IMR-90 (cell line): Measurements from ENCODE around the gene VIPR2. TPM values are rescaled to one million over a fixed set of nuclear protein-coding genes. Genes with fewer than 3 reads are reported as not detected.

Experiments used
- ATAC-seq: fragments of 200-7000 bp; cut with Tn5 transposase; 2 replicates; pipeline ENCODE4 v1.9.1; 2020; ENCODE audit warnings: low read depth, mild to moderate bottlenecking, moderate library complexity
- BruUV-seq: library from RNA; stranded (reverse); fragments of 400-500 nt; replicated peaks from 2 replicates; lab custom pipeline; 2021; lab: Mats Ljungman, UMichigan
- CTCF ChIA-PET: fragments of 300-600 bp; formaldehyde crosslinking; extraction: SDS; loops from one replicate; lab custom pipeline; 2021; ENCODE audit warnings: antibody characterized with exemption; lab: Yijun Ruan, JAX
- POLR2A ChIA-PET: fragments of 300-600 bp; sonication (Branson Sonifier 250); formaldehyde crosslinking; loops from one replicate; lab custom pipeline; 2022; ENCODE audit warnings: antibody characterized with exemption; ENCODE audit not compliant: unreplicated experiment; lab: Charles Lee
- DNase-seq: peaks from one replicate; pipeline ENCODE4 v3.0.0; 2013
- H2AFZ ChIP-seq: replicated peaks from 2 replicates; pipeline ENCODE3; 2013; ENCODE audit warnings: low read length, mild to moderate bottlenecking; ENCODE audit not compliant: poor library complexity
- H2AK5ac ChIP-seq: 2 replicates; pipeline ENCODE4 v1.6.1; 2013; ENCODE audit warnings: low read depth, low read length, inconsistent platforms
- H2AK9ac ChIP-seq: replicated peaks from 2 replicates; pipeline ENCODE3; 2013; ENCODE audit warnings: mild to moderate bottlenecking, low read depth, low read length, moderate library complexity; ENCODE audit not compliant: poor library complexity
- H2BK120ac ChIP-seq: 2 replicates; pipeline ENCODE4 v1.6.1; 2013; ENCODE audit warnings: low read depth, low read length, inconsistent platforms
- H2BK15ac ChIP-seq: 3 replicates; pipeline ENCODE4 v1.6.1; 2013; ENCODE audit warnings: low read depth, low read length, inconsistent platforms
- H2BK20ac ChIP-seq: 2 replicates; pipeline ENCODE4 v1.6.1; 2013; ENCODE audit warnings: low read depth, mild to moderate bottlenecking, inconsistent platforms, low read length, moderate library complexity
- H2BK5ac ChIP-seq: 2 replicates; pipeline ENCODE4 v1.6.1; 2013; ENCODE audit warnings: mild to moderate bottlenecking, low read depth, low read length, inconsistent platforms; ENCODE audit not compliant: poor library complexity, severe bottlenecking
- H3K14ac ChIP-seq: replicated peaks from 2 replicates; pipeline ENCODE4 v1.6.1; 2013; ENCODE audit warnings: low read depth, low read length, inconsistent platforms
- H3K18ac ChIP-seq: 2 replicates; pipeline ENCODE4 v1.6.1; 2013; ENCODE audit warnings: low read depth, low read length, control low read depth
- H3K23ac ChIP-seq: 2 replicates; pipeline ENCODE4 v1.6.1; 2013; ENCODE audit warnings: low read depth, low read length, inconsistent platforms
- H3K27ac ChIP-seq: 2 replicates; pipeline ENCODE4 v1.5.1; 2013; ENCODE audit warnings: mild to moderate bottlenecking, control low read depth, low read length; ENCODE audit not compliant: insufficient read depth
- H3K27me3 ChIP-seq: 2 replicates; pipeline ENCODE4 v1.6.1; 2013; ENCODE audit warnings: low read length; ENCODE audit not compliant: control insufficient read depth, insufficient read depth
- H3K36me3 ChIP-seq: 2 replicates; pipeline ENCODE4 v1.6.1; 2013; ENCODE audit warnings: low read length, mixed read lengths; ENCODE audit not compliant: control insufficient read depth, insufficient read depth
- H3K4ac ChIP-seq: 2 replicates; pipeline ENCODE4 v1.6.1; 2013; ENCODE audit warnings: low read depth, low read length, inconsistent platforms
- H3K4me1 ChIP-seq: 2 replicates; pipeline ENCODE4 v1.6.1; 2013; ENCODE audit warnings: low read length, mixed read lengths; ENCODE audit not compliant: control insufficient read depth, insufficient read depth
- H3K4me2 ChIP-seq: 2 replicates; pipeline ENCODE4 v1.6.1; 2013; ENCODE audit warnings: low read depth, mild to moderate bottlenecking, control low read depth, low read length, moderate library complexity
- H3K4me3 ChIP-seq: 2 replicates; pipeline ENCODE4 v1.5.1; 2013; ENCODE audit warnings: low read depth, mild to moderate bottlenecking, control low read depth, low read length, moderate library complexity; ENCODE audit not compliant: insufficient read depth
- H3K56ac ChIP-seq: 2 replicates; pipeline ENCODE4 v1.6.1; 2013; ENCODE audit warnings: low read length, inconsistent platforms; ENCODE audit not compliant: insufficient read depth; ENCODE audit errors: extremely low read depth
- H3K79me1 ChIP-seq, 2 experiments: 2 replicates each; pipeline ENCODE4 v1.6.1; 2013; ENCODE audit warnings: low read length in 2 of 2, inconsistent platforms in 1 of 2, low read depth in 1 of 2
- H3K9ac ChIP-seq: 2 replicates; pipeline ENCODE4 v1.6.1; 2013; ENCODE audit warnings: low read depth, low read length, control low read depth
- H3K9me1 ChIP-seq: 2 replicates; pipeline ENCODE4 v1.6.1; 2013; ENCODE audit warnings: low read length, inconsistent platforms; ENCODE audit not compliant: insufficient read depth
- H3K9me3 ChIP-seq: 2 replicates; pipeline ENCODE4 v1.6.1; 2013; ENCODE audit warnings: low read length; ENCODE audit not compliant: control insufficient read depth, insufficient read depth
- H4K20me1 ChIP-seq: 2 replicates; pipeline ENCODE4 v1.6.1; 2013; ENCODE audit warnings: low read length, inconsistent platforms; ENCODE audit not compliant: insufficient read depth
- H4K5ac ChIP-seq: 2 replicates; pipeline ENCODE4 v1.6.1; 2013; ENCODE audit warnings: mild to moderate bottlenecking, low read depth, low read length, control low read depth
- H4K8ac ChIP-seq, 2 experiments: 2 replicates each; pipeline ENCODE4 v1.6.1; 2013; ENCODE audit warnings: low read depth in 2 of 2, low read length in 2 of 2, control low read depth in 1 of 2, inconsistent platforms in 1 of 2
- H4K91ac ChIP-seq: 2 replicates; pipeline ENCODE4 v1.6.1; 2013; ENCODE audit warnings: low read depth, low read length, inconsistent platforms; ENCODE audit not compliant: insufficient read depth
- CEBPB ChIP-seq: IDR thresholded peaks from 2 replicates; pipeline ENCODE4 v1.6.1; 2012; ENCODE audit warnings: low read depth, low read length, improper control_type of control experiment
- CHD1 ChIP-seq: IDR thresholded peaks from 2 replicates; pipeline ENCODE4 v1.6.1; 2012; ENCODE audit warnings: low read depth, low read length, improper control_type of control experiment
- NFE2L2 ChIP-seq: fragments of 150-350 bp; IDR thresholded peaks from 2 replicates; pipeline ENCODE4 v1.6.1; 2016; ENCODE audit warnings: low read depth, mild to moderate bottlenecking, low read length
- POLR2A ChIP-seq: IDR thresholded peaks from 2 replicates; pipeline ENCODE4 v1.6.1; 2012; ENCODE audit warnings: mild to moderate bottlenecking, low read depth, low read length
- RCOR1 ChIP-seq: IDR thresholded peaks from 2 replicates; pipeline ENCODE4 v1.6.1; 2012; ENCODE audit warnings: mild to moderate bottlenecking, low read length, improper control_type of control experiment; ENCODE audit not compliant: insufficient replicate concordance
- RFX5 ChIP-seq: IDR thresholded peaks from 2 replicates; pipeline ENCODE4 v1.8.0; 2012; ENCODE audit warnings: low read depth, mild to moderate bottlenecking, low read length, moderate library complexity
- WGBS, 2 experiments: methylation state at CpG; one replicate each; pipeline versions ENCODE4 v1.1.5 to v1.1.7; 2013; ENCODE audit warnings: missing lambda C conversion rate in 2 of 2; ENCODE audit not compliant: insufficient read length in 1 of 2; ENCODE audit errors: extremely low coverage in 2 of 2; 5-methylcytosine and 5-hydroxymethylcytosine counted together
- dilution Hi-C: fragments of 300-500 bp; cut with HindIII; formaldehyde crosslinking; loops from one replicate; pipeline ENCODE4 v1.14.3; 2018; ENCODE audit warnings: low sequenced_read_pairs; ENCODE audit not compliant: unreplicated experiment
- in situ Hi-C: fragments of 300-500 bp; cut with MboI; formaldehyde crosslinking; loops from 3 replicates; pipeline ENCODE4 v1.14.3; 2019; ENCODE audit warnings: low sequenced_read_pairs, inconsistent platforms, mixed read lengths
- intact Hi-C: fragments of 100-400 bp; cut with micrococcal nuclease; formaldehyde crosslinking; loops from 2 replicates; pipeline ENCODE4 v1.10.0; 2022
- polyA plus RNA-seq, 3 experiments: library from polyadenylated mRNA; depleted of rRNA; stranded (reverse); fragments of >200 nt; gene quantifications; 2 replicates each; pipeline ENCODE4 v1.2.3, GENCODE V29; 2012; ENCODE audit warnings: low replicate concordance in 1 of 3
- total RNA-seq: library from RNA; depleted of rRNA; stranded (reverse); fragments of >200 nt; gene quantifications from 2 replicates; pipeline ENCODE4 v1.2.3, GENCODE V29; 2012
- TF ChIP-seq, protein P1 (sequence below): fragments of 150-350 bp; IDR thresholded peaks from 2 replicates; pipeline ENCODE4 v1.6.1; 2017; ENCODE audit warnings: mild to moderate bottlenecking, antibody characterized with exemption, low read length, low read depth
- TF ChIP-seq, protein P2 (sequence below): fragments of 150-350 bp; IDR thresholded peaks from 2 replicates; pipeline ENCODE4 v1.6.1; 2016; ENCODE audit warnings: low read depth, mild to moderate bottlenecking, low read length, moderate library complexity, borderline replicate concordance

Gene VIPR2
- total and polyA plus RNA-seq, 2 of the 4 experiments (the other 2 are of a cell fraction): not detected

GRCh38 chr7:159091041-159091440 lies 53.6 kb downstream of the VIPR2 start (continued):
- no peak for TF ChIP-seq NFE2L2
- TF ChIP-seq CEBPB: no peak
- no peak for TF ChIP-seq POLR2A
- no peak for TF ChIP-seq RCOR1

DNA sequence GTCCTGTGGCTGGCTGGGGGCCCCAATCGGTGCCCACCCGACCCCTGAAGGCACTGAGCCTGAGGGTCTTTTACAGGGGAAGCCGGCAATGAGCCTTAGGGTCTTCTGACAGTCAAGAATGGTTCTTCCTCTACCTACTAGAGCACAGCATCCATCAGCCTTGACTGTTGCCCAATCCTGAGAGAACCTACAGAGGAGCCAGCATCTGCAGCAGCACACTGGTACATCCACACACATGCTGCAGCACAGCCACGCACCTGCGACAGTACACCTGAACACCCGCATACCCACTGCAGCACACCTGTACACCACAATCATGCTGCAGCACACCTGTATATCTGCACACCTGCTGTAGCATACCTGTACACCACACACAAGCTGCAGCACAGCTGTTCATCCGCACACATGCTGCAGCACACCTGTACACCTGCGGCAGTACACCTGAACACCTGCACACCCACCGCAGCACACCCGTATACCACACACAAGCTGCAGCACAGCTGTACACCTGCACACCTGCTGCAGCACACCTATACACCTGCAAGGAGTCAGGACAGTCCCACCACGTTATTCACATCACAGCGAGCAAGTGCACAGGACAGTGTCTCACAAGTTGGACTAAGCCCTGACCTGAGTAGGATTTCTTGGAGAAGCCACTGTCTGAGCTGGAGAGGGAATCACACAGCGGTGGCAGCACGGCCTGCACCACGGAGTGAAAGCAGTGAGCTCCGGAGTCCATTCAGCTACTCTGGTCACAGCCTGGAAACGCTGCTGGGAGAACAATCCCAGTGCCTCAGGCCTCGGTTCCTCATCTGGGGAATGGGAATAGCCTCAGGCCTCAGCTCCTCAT lies 56.4 kb downstream of the VIPR2 start:
- H3K36me3 ChIP-seq: no peaks in the 10 kb centered on the region
- no peak overlapping the region for H3K23ac ChIP-seq
- ATAC-seq (no peak), DNase-seq (no peak)
- TF ChIP-seq CHD1 (no peak), CEBPB (no peak), NFE2L2 (no peak), RFX5 (no peak)
- TF ChIP-seq, protein P1, sequence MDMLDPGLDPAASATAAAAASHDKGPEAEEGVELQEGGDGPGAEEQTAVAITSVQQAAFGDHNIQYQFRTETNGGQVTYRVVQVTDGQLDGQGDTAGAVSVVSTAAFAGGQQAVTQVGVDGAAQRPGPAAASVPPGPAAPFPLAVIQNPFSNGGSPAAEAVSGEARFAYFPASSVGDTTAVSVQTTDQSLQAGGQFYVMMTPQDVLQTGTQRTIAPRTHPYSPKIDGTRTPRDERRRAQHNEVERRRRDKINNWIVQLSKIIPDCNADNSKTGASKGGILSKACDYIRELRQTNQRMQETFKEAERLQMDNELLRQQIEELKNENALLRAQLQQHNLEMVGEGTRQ: no peak
- TF ChIP-seq, protein P2, sequence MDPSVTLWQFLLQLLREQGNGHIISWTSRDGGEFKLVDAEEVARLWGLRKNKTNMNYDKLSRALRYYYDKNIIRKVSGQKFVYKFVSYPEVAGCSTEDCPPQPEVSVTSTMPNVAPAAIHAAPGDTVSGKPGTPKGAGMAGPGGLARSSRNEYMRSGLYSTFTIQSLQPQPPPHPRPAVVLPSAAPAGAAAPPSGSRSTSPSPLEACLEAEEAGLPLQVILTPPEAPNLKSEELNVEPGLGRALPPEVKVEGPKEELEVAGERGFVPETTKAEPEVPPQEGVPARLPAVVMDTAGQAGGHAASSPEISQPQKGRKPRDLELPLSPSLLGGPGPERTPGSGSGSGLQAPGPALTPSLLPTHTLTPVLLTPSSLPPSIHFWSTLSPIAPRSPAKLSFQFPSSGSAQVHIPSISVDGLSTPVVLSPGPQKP: no peak
- H3K9ac ChIP-seq: no peak overlapping the region
- no peak overlapping the region for H2AFZ ChIP-seq
- intact Hi-C loops: no loop called here
- no peak overlapping the region for H2BK120ac ChIP-seq
- no peak overlapping the region for H3K4me3 ChIP-seq
- peaks cover 50% of the 10 kb centered on the region for H3K9me3 ChIP-seq
- no peaks in the 10 kb centered on the region for H3K79me1 ChIP-seq
- H3K14ac ChIP-seq: no peak overlapping the region
- no peak overlapping the region for H2BK5ac ChIP-seq
- H4K91ac ChIP-seq: no peak overlapping the region
- dilution Hi-C loops: no loop called here
- H3K9me1 ChIP-seq: no peaks in the 10 kb centered on the region
- H3K4me1 ChIP-seq: no peaks in the 10 kb centered on the region
- ChIA-PET CTCF (no interaction called here), POLR2A (no interaction called here)
- no peak overlapping the region for H3K4me2 ChIP-seq
- no peak overlapping the region for H3K56ac ChIP-seq
- no peak overlapping the region for H2BK20ac ChIP-seq
- no peak overlapping the region for H2AK5ac ChIP-seq
- no peak overlapping the region for H3K18ac ChIP-seq
- H4K5ac ChIP-seq: no peak overlapping the region
- H2AK9ac ChIP-seq: no peak overlapping the region
- H3K27ac ChIP-seq: no peak overlapping the region
- H3K27me3 ChIP-seq: no peaks in the 10 kb centered on the region
- in situ Hi-C loops: no loop called here
- H2BK15ac ChIP-seq: no peak overlapping the region
- no peak overlapping the region for H4K8ac ChIP-seq
- BruUV-seq: no TSS peak
- H4K20me1 ChIP-seq: no peaks in the 10 kb centered on the region
- 70% methylated on average over 2 of the region's 18 CpGs; no CpG with 5 or more reads in 1 of the 2 experiments for WGBS, 2 experiments
- no peak overlapping the region for H3K4ac ChIP-seq
